ENCODE data around the gene C3orf49. TPM values are rescaled to one million over a fixed set of nuclear protein-coding genes. Genes with fewer than 3 reads are reported as not detected.

Gene C3orf49
- total RNA-seq, 1 donor from 2014 or later, result not detected

- no peaks in the 10 kb centered on the region for H3K9me3 Mint-ChIP-seq
- H3K4me3 Mint-ChIP-seq, result peak within 1 kb of the TSS; percentile 96
- CTCF ChIA-PET, result no interaction called here
- TF ChIP-seq CTCF (IDR thresholded peaks at IDR 0.05), result no peak
- H3K36me3 Mint-ChIP-seq (ENCODE audit: low read depth), result peaks cover 23% of the 10 kb centered on the region
- peaks cover 50% of the 10 kb centered on the region for H3K4me1 Mint-ChIP-seq
- intact Hi-C loops (cut with micrococcal nuclease), result loop anchor here (1.0 kb wide), 3 partner anchors 49 to 160 kb away; partner anchors contain the start of genes PSMD6 and SCAANT1
- H3K27me3 Mint-ChIP-seq, result no peaks in the 10 kb centered on the region
- ATAC-seq (ENCODE audit: low read depth) (peak; percentile 80), DNase-seq (peak; percentile 77)
- peak within 1 kb of the TSS; percentile 94 for H3K27ac Mint-ChIP-seq
- POLR2A ChIA-PET, result interaction anchor here (0.6 to 1.3 kb wide), 5 partner anchors 33 to 160 kb away, joined by 3 to 4 read pairs (median 4); partner anchors contain the start of gene PSMD6
These were observed 44.3 kb downstream of the C3orf49 start, which contains the start of the genes ATXN7 and THOC7 for GRCh38 chr3:63863150-63864007. ATXN7 (plus strand) TSS chr3:63863867; CDS start chr3:63912599, 48,732 bp downstream. THOC7 (minus strand) TSS chr3:63863805; CDS start chr3:63863790, 15 bp downstream.

- intact Hi-C loops (cut with micrococcal nuclease), result loop anchor here (1.0 kb wide), 2 partner anchors 48 to 129 kb away; partner anchors contain the start of gene SCAANT1
- ATAC-seq (ENCODE audit: low read depth) (peak; percentile 60), DNase-seq (peak; percentile 53)
- POLR2A ChIA-PET, result interaction anchor here (0.6 to 1.3 kb wide), 6 partner anchors 34 to 159 kb away, joined by 3 to 5 read pairs (median 4); partner anchors contain the start of gene PSMD6
- Mint-ChIP-seq H3K9me3 (no peaks in the 10 kb centered on the region), H3K36me3 (ENCODE audit: low read depth) (peaks cover 23% of the 10 kb centered on the region), H3K27ac (peak overlapping the region; percentile 94), H3K4me3 (peak overlapping the region; percentile 96), H3K27me3 (no peaks in the 10 kb centered on the region), H3K4me1 (peaks cover 59% of the 10 kb centered on the region)
- no peak for TF ChIP-seq CTCF (IDR thresholded peaks at IDR 0.05)
- CTCF ChIA-PET, result no interaction called here
These were observed 45.2 kb downstream of the C3orf49 start for GRCh38 chr3:63864008-63864964.

- no peak for ATAC-seq (ENCODE audit: low read depth)
- ChIA-PET CTCF (no interaction called here), POLR2A (interaction anchor here (1.0 kb wide), 2 partner anchors 46 to 56 kb away, joined by 3 to 5 read pairs; no protein-coding TSS in a partner anchor)
- peak overlapping the region; percentile 94 for H3K27ac Mint-ChIP-seq
- H3K36me3 Mint-ChIP-seq (ENCODE audit: low read depth), result peaks cover 23% of the 10 kb centered on the region
- no peak for TF ChIP-seq CTCF (IDR thresholded peaks at IDR 0.05)
- H3K4me3 Mint-ChIP-seq, result peak overlapping the region; percentile 96
- intact Hi-C loops (cut with micrococcal nuclease), result loop anchor here (1.0 kb wide), 2 partner anchors 47 to 128 kb away; partner anchors contain the start of gene SCAANT1
- no peak for DNase-seq
- H3K9me3 Mint-ChIP-seq, result no peaks in the 10 kb centered on the region
- no peaks in the 10 kb centered on the region for H3K27me3 Mint-ChIP-seq
- peaks cover 65% of the 10 kb centered on the region for H3K4me1 Mint-ChIP-seq
These were observed 45.8 kb downstream of the C3orf49 start for GRCh38 chr3:63864965-63865327.

GRCh38 chr3:63867225-63867624, 48.1 kb downstream of the C3orf49 start:
- Mint-ChIP-seq H3K27ac (no peak overlapping the region), H3K4me3 (no peak overlapping the region), H3K9me3 (no peaks in the 10 kb centered on the region), H3K4me1 (peaks cover 70% of the 10 kb centered on the region), H3K27me3 (no peaks in the 10 kb centered on the region), H3K36me3 (ENCODE audit: low read depth) (peaks cover 30% of the 10 kb centered on the region)
- POLR2A ChIA-PET, result no interaction called here
- DNase-seq (no peak), ATAC-seq (ENCODE audit: low read depth) (no peak)
- CTCF ChIA-PET, result no interaction called here
- intact Hi-C loops (cut with micrococcal nuclease), result no loop called here
- no peak for TF ChIP-seq CTCF (IDR thresholded peaks at IDR 0.05)

Data from activated B cell treated with CpG ODN at 0.5 μM for 24 hours (primary cell).